GM12892 (cell line): ENCODE data around the gene ADARB2.

Source experiments
- DNase-seq: peaks from one replicate; pipeline ENCODE4 v3.0.0; 2011; ENCODE audit not compliant: insufficient read length
- FAIRE-seq: peaks from 2 replicates; lab custom pipeline; 2011; peaks lifted over from hg19 to GRCh38; lab: Jason Lieb, UNC
- POLR2A ChIP-seq: IDR thresholded peaks from 2 replicates; pipeline ENCODE4 v1.6.1; 2011; ENCODE audit warnings: low read depth, low read length, control low read depth
- POLR2AphosphoS5 ChIP-seq: IDR thresholded peaks from 2 replicates; pipeline ENCODE4 v1.6.1; 2011; ENCODE audit warnings: low read depth, low read length, control low read depth
- TAF1 ChIP-seq: IDR thresholded peaks from 2 replicates; pipeline ENCODE4 v1.6.1; 2011; ENCODE audit warnings: low read depth, mild to moderate bottlenecking, control low read depth, low read length, borderline replicate concordance

The ADARB2 gene

DNA sequence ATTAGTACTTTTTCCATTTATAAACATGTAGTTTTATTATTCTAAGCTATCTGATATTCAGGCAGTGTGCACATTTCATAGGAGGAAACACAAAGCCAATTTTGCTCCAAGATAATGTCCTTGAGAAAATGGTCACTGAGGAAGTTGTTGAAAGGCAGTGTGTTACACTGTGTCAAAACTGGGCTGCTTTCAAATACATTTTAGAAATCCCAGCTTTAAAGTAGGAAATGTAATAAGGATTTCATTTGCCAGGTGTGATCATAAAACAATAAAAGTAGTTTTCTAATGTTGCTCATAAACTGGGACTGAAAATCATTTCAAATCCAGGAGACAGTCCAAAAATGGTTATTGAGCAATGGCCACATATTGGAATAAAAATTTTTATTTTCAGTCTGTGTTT lies 601.1 kb downstream of the ADARB2 start:
- no peak for DNase-seq
- no peak for FAIRE-seq
- no peak for TF ChIP-seq POLR2A
- TF ChIP-seq POLR2AphosphoS5: no peak
- no peak for TF ChIP-seq TAF1

DNA sequence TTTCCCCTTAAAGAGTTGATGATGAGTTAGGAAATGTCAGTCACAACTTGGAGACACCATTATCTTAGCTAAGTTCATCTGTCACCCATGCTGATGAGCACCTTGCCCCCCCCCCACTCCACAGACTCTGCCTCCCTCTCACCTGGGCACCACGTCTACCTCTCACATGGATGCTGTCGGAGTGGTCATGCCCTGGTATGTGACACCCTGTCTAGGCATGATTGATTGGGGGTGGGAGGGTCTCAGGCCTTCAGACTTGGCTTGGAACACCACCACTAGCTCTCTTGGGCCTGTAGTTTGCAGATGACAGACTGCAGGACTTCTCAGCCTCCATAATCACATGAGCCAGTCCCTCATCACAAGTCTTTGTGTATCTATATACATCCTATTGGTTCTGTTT lies 603.2 kb downstream of the ADARB2 start:
- DNase-seq: no peak
- no peak for FAIRE-seq
- TF ChIP-seq TAF1 (no peak), POLR2AphosphoS5 (no peak), POLR2A (no peak)

DNA sequence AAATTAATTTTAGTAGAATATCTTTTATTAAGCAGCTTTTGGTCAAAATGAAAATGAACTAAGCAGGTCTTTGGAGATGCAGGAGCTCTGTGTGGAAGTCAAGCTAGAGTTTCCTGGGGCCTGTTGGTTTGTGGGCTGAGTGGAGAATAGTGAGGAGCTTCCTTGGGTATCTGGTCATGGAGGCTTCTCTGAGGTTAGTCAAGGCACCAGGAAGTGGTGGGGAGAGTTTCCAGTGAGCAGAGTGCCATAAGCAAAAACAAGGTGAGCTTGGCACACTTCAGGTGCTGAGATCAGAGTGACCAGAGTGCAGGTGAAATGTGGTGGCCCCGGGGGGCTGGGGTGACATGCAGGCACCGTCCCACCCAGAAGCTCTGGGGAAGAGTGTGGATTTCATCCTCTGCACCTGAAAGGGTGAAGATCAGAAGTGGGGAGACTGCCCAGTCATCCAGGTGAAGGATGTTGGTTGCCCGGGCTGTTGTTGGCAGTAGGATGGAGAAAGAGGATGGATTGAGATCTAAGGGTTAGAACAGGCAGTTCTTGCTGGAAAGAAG lies 603.8 kb downstream of the ADARB2 start:
- FAIRE-seq: no peak
- TF ChIP-seq POLR2A (no peak), TAF1 (no peak)
- DNase-seq: no peak

DNA sequence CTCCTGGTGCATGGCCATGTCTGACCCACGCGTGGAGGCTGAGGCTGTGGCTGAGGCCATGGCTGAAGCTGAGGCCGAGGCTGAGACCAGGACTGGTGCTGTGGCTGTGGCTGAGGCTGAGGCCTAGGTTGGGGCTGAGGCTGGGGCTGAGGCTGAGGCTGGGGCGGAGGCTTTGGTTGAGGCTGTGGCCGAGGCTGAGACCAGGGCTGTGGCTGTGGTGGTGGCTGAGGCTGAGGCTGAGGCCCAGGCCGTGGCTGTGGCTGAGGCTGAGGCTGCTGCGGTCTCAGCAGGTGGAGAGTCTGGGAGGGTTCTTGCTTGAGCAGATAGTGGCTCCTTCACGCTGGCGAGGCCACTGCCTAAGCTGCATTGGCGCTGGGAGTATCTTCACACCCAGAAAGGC lies 604.7 kb downstream of the ADARB2 start:
- FAIRE-seq (no peak), DNase-seq (no peak)
- no peak for TF ChIP-seq TAF1
- TF ChIP-seq POLR2A: no peak
- no peak for TF ChIP-seq POLR2AphosphoS5

DNA sequence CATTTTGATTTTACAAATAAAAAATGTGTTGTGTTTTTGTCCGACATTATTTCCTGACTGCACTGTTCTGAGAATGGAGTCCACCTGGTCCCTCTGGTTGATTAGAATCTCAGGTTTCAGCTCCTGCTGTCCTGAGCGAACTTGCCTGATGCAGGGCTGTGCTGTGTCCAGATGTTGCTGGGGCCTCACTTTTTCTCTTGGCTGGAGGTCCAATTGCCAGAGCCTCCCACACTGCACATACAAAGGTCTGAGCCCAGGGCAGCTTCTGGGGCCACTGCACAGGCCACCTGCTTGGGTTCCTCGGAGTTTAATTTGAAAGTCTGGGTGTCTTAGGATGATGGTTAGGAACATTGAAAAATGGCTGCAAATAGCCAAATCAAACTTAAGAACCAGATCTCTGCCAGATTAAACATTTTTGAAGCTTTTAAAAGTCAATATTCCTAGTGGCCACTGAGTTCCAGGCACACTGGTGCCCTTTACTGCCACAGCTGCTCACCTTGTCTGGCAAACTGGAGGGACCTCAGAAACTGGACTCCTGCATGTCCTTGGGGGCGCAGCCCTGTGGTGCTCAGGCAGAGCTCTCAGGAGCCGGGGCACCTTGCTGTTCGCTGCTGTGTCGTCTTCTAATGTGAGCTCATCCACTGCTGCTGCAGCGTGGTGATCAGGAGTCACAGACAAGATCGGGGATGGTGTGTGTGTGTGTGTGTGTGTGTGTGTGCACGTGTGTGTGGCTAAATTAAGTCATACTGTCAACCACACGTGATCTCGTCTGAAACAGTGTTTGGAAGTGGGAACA lies 606.1 kb downstream of the ADARB2 start:
- DNase-seq (no peak), FAIRE-seq (no peak)
- TF ChIP-seq TAF1 (no peak), POLR2AphosphoS5 (no peak), POLR2A (no peak)

DNA sequence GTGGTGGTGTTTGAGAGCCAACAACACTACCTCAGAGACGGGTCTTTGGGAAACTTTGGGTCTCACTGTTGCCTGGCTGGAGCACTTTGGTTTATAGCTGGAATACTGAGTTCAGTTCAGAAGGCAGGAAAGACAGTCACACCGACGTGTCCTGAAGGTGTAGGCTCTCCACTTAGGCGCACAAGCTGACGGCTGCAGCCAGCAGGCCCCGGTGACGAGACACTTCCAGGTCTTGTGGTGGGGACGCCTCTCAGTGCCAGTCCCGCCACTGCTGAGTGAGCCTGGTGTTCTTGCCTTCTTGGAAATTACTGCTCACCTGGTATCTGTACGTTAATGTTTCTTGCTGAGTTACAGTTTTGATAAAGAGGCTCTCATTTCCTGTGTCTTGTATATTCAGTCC lies 607.1 kb downstream of the ADARB2 start:
- DNase-seq: no peak
- TF ChIP-seq TAF1: no peak
- TF ChIP-seq POLR2A: no peak
- no peak for TF ChIP-seq POLR2AphosphoS5
- no peak for FAIRE-seq

DNA sequence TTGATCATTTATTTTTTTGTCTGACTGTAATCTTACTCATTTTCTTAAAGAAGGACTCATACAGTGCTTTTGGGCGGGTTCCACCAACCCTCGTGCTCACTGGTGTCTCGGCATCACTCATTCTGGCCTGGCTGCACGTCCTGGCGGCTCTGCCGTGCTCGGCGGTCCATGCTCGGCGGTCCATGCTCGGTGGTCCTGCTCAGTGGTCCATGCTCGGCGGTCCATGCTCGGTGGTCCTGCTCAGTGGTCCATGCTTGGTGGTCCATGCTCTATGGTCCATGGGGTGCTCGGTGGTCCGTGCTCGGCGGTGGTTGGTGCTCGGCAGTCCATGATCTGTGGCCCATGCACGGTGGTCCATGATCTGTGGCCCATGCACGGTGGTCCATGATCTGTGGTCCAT lies 608.7 kb downstream of the ADARB2 start:
- TF ChIP-seq POLR2A (no peak), POLR2AphosphoS5 (no peak), TAF1 (no peak)
- no peak for DNase-seq
- no peak for FAIRE-seq

DNA sequence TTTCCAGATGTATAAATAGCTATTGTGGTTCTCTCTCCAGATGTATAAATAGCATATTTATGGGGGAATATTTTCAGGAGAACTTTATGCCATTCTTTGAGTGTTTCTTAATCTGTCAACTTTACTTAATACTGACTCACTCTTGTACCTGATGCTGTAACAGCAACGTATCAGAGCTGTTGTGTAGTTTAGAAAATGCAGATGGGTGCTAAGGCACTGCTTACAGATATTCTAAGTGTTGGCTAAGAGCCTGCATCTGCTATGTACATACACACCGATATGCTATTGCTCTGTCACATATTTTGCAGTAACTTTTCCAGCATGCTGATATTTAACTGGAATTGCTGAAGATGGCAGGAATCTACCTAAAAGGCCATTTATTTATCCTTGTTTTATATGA lies 609.2 kb downstream of the ADARB2 start:
- no peak for FAIRE-seq
- no peak for TF ChIP-seq TAF1
- no peak for TF ChIP-seq POLR2A
- no peak for TF ChIP-seq POLR2AphosphoS5
- no peak for DNase-seq

DNA sequence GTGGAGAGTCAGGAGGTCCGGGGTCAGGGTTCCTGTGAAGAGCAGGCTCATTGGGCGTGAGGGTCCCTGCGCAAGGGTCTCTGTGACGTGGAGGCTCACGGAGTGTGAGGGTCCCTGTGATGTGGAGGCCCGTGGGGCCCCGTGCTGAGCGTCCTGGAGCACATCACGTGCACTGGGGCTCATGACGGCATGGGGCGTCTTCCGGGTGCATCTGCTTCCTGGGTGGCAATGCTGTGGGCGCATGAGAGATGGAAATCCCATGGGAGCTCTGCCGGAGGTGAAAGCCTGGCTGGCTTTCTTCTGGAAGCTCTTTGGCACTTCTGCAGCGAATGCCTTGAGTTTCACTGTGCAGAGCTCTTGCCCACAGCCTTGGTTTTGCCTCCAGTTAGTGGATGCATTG lies 609.7 kb downstream of the ADARB2 start:
- FAIRE-seq: no peak
- DNase-seq: no peak
- TF ChIP-seq TAF1 (no peak), POLR2A (no peak), POLR2AphosphoS5 (no peak)
